ENCODE measurements around the gene INSL3. TPM values are rescaled to one million over a fixed set of nuclear protein-coding genes. Genes with fewer than 3 reads are reported as not detected.

The INSL3 gene
- total and polyA plus RNA-seq, 2 of the 8 experiments (the other 6 are each of a cell fraction or from before 2014, with no cell fraction given): 0.41 to 1.5 TPM

DNA sequence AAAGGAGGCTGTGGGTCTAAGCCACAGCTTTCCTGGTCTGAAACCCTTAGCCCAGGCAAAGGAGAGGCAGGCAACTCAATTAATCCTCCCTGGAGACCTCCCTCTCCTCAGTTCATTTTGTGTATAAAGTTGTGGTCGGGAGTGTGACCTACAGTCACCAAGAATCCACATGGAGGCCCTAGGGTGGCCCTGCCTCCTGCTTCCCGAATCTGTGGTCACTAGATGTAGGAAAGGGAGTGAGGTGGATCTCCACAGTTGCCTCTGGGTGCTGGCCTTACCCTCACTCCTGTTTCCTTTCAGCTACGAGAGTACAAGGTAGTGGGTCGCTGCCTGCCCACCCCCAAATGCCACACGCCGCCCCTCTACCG lies 39.7 kb upstream of the INSL3 start:
- Histone ChIP-seq H2BK15ac (ENCODE audit: low read length) (no peak overlapping the region), H3K9ac (replicated peaks in 1 of 4; ENCODE audit: extremely low read depth in 1 of 4, low read depth in 3 of 4, low read length in 3 of 4) (peak overlapping the region; percentile 94 to 96 (median 95)), H3K27me3 (replicated peaks in 1 of 4; ENCODE audit: control insufficient read depth in 3 of 4, extremely low read depth in 1 of 4, insufficient read depth in 3 of 4, low read length in 3 of 4) (no peaks in the 10 kb centered on the region), H3K23ac (ENCODE audit: insufficient read length) (no peak overlapping the region), H3K18ac (ENCODE audit: extremely low read depth, low read length) (peak overlapping the region; percentile 56; the same call in 1 of the 2 replicates), H2AFZ (ENCODE audit: low read length) (no peak overlapping the region), H4K20me1 (replicated peaks in 1 of 2; ENCODE audit: control insufficient read depth in 1 of 2, insufficient read depth in 2 of 2, low read length in 2 of 2) (peaks cover 18 to 26% of the 10 kb centered on the region in 2 experiments), H2BK120ac (replicated peaks; ENCODE audit: low read depth, low read length) (peak overlapping the region; percentile 31), H3K9me3 (ENCODE audit: insufficient read depth in 2 of 2, low read depth in 1 of 2, low read length in 1 of 2) (no peaks in the 10 kb centered on the region), H2AK5ac (ENCODE audit: low read depth, low read length) (0 out of 2 replicates have a peak overlapping the region, but pooled peaks have one; percentile 90), H3K4me2 (ENCODE audit: insufficient read depth in 1 of 2, low read depth in 2 of 2, low read length in 2 of 2) (peak overlapping the region; percentile 93 to 98), H3K23me2 (ENCODE audit: low read depth, low read length) (peaks cover 15% of the 10 kb centered on the region), H2BK20ac (ENCODE audit: low read length) (no peak overlapping the region), H3K4me3 (ENCODE audit: extremely low read depth in 1 of 4, insufficient read depth in 2 of 4, low read depth in 3 of 4, low read length in 4 of 4) (peak overlapping the region; percentile 98 to 100 (median 99)), H4K91ac (replicated peaks; ENCODE audit: insufficient read length, low read length) (peak overlapping the region; percentile 63), H4K8ac (ENCODE audit: extremely low read depth, insufficient read depth, low read length) (no peak overlapping the region; the same call in 1 of the 2 replicates), H3K36me3 (ENCODE audit: control insufficient read depth in 2 of 4, insufficient read depth in 4 of 4, low read length in 3 of 4) (peaks cover 32 to 51% (median 40%) of the 10 kb centered on the region in 4 experiments), H3K79me1 (ENCODE audit: low read depth, low read length) (peaks cover 6% of the 10 kb centered on the region; the same call in 1 of the 2 replicates), H3K79me2 (ENCODE audit: control insufficient read depth in 1 of 2, insufficient read depth in 2 of 2, low read length in 2 of 2) (peaks cover 15 to 28% of the 10 kb centered on the region in 2 experiments), H3K27ac (ENCODE audit: low read depth, low read length) (peak overlapping the region; percentile 94; the same call in 1 of the 2 replicates), H3K14ac (ENCODE audit: insufficient read length) (peak overlapping the region; percentile 74), H2BK5ac (ENCODE audit: low read depth, low read length) (peak overlapping the region; percentile 92), H3K56ac (replicated peaks; ENCODE audit: insufficient read length, low read depth, low read length) (peak overlapping the region; percentile 49), H3K4me1 (replicated peaks in 1 of 4; ENCODE audit: control insufficient read depth in 3 of 4, insufficient read depth in 4 of 4, low read length in 3 of 4) (peaks cover 0 to 13% (median 6%) of the 10 kb centered on the region in 4 experiments; a peak in 6 of 7 replicates), H4K5ac (ENCODE audit: insufficient read length, low read depth, low read length) (no peak overlapping the region), H3K4ac (replicated peaks; ENCODE audit: insufficient read length, low read depth, low read length) (no peak overlapping the region), H2BK12ac (ENCODE audit: low read depth, low read length) (no peak overlapping the region)
- ChIA-PET CTCF (ENCODE audit: partially characterized antibody) (interaction anchor here (0.6 to 1.6 kb wide), 3 partner anchors 9 to 144 kb away, joined by 3 to 9 read pairs (median 5); no protein-coding TSS in a partner anchor), POLR2A (ENCODE audit: partially characterized antibody) (interaction anchor here (0.9 to 20.2 kb wide), 24 partner anchors 9 to 257 kb away, joined by 3 to 392 read pairs (median 8); partner anchors contain the start of genes B3GNT3, CCDC124, JAK3 and SLC5A5)
- 73% methylated on average over 7 of the region's 7 CpGs; no CpG with 5 or more reads in 1 of the 2 experiments for WGBS, 2 experiments (ENCODE audit: extremely low coverage in 1 of 2, insufficient coverage in 1 of 2, insufficient read length in 1 of 2, insufficient replicate concordance in 2 of 2, low coverage in 1 of 2, low lambda C conversion rate in 2 of 2, missing lambda C conversion rate in 1 of 2)
- DNase-seq (ENCODE audit: low read depth in 1 of 2, low spot score in 2 of 2): no peak
- FAIRE-seq: no peak
- no peak for TF ChIP-seq SP4 (IDR thresholded peaks at IDR 0.05; ENCODE audit: low read length)
- TF ChIP-seq POLR2A (IDR thresholded peaks at IDR 0.05; ENCODE audit: control extremely low read depth in 1 of 2, low read depth in 2 of 2, low read length in 2 of 2): peak in 1 of 2 experiments; percentile 36; a peak in 2 of 3 replicates
- TF ChIP-seq TAF7 (optimal IDR thresholded peaks at IDR 0.05; ENCODE audit: borderline replicate concordance, low read depth, low read length): peak; percentile 28

Data from H1 (cell line).